Measurements from ENCODE around the gene RNF223. TPM values are rescaled to one million over a fixed set of nuclear protein-coding genes. Genes with fewer than 3 reads are reported as not detected.

The RNF223 gene
- polyA plus RNA-seq, 1 donor (not counting 4 experiments of a cell fraction or from before 2014, with no cell fraction given), result 0.22 TPM

DNA sequence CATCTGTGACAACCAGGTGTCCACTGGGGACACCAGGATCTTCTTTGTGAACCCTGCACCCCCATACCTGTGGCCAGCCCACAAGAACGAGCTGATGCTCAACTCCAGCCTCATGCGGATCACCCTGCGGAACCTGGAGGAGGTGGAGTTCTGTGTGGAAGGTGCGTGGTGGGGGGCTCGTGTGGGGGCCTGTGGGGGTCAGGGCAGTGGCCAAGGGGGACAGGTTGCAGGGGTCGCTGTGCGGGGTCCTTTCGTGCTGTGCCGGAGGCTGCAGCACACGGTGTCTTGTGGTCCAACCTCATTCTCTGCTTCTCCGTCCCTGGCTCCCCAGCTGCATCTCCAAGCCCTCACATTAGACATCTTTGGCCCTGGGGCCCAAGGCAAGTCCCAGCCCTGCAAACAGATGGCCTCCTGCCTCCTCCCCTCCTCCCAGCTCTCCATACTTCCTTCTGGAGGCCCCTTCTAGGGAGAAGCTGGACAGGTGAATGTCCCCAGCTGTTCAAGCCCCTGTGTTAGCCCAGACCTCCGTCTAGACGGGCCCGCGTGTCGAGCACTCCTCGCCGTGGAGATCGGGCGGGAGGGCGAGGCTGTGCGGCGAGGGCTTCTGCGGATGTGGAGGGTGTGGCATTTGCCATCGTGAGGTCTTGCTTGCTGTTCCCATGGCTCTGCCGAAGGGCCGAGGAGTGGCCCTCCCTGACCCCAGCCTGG lies 51.6 kb downstream of the RNF223 start:
- Histone ChIP-seq H3K27me3 (ENCODE audit: control insufficient read depth, extremely low read depth, insufficient read depth, low read length) (no peaks in the 10 kb centered on the region), H2AFZ (ENCODE audit: control insufficient read depth, low read length) (no peak overlapping the region), H3K79me2 (ENCODE audit: control insufficient read depth, insufficient read depth, low read length) (peaks cover 61% of the 10 kb centered on the region), H3K36me3 (ENCODE audit: control insufficient read depth in 2 of 2, extremely low read depth in 1 of 2, insufficient read depth in 2 of 2, low read length in 2 of 2) (peaks cover 24 to 30% of the 10 kb centered on the region in 2 experiments), H3K27ac (ENCODE audit: control insufficient read depth, insufficient read depth, low read length) (peak overlapping the region; percentile 87), H3K4me1 (ENCODE audit: control insufficient read depth, extremely low read depth, insufficient read depth, low read length) (peaks cover 50% of the 10 kb centered on the region), H3K9ac (ENCODE audit: control insufficient read depth, extremely low read depth, insufficient read depth, low read length) (peak overlapping the region; percentile 86), H3K4me2 (ENCODE audit: control insufficient read depth, extremely low read depth, insufficient read depth, low read depth, low read length) (peak overlapping the region; percentile 94), H3K9me3 (ENCODE audit: control insufficient read depth, low read depth, low read length) (no peaks in the 10 kb centered on the region), H3K9me1 (ENCODE audit: control insufficient read depth, extremely low read depth, insufficient read depth, low read length) (no peaks in the 10 kb centered on the region), H3K4me3 (ENCODE audit: control insufficient read depth in 2 of 3, extremely low read depth in 1 of 3, insufficient read depth in 2 of 3, low read depth in 1 of 3, low read length in 3 of 3) (peak overlapping the region; percentile 81 to 89 (median 86)), H4K20me1 (ENCODE audit: control insufficient read depth, extremely low read depth, insufficient read depth, low read length) (no peaks in the 10 kb centered on the region)
- dilution Hi-C loops (cut with MboI; ENCODE audit: extremely low pct_ligation_motif_present, low sequenced_read_pairs), result no loop called here
- TF ChIP-seq CTCF (optimal IDR thresholded peaks at IDR 0.05 in 1 of 3, IDR thresholded peaks at IDR 0.05 in 1 of 3, conservative IDR thresholded peaks at IDR 0.05 in 1 of 3; ENCODE audit: extremely low read depth in 1 of 3, insufficient read depth in 2 of 3, low read length in 3 of 3) (no peak), EZH2 (IDR thresholded peaks at IDR 0.05; ENCODE audit: low read length) (no peak)
- no peak for FAIRE-seq
- DNase-seq (ENCODE audit: low read depth, low spot score), result no peak

DNA sequence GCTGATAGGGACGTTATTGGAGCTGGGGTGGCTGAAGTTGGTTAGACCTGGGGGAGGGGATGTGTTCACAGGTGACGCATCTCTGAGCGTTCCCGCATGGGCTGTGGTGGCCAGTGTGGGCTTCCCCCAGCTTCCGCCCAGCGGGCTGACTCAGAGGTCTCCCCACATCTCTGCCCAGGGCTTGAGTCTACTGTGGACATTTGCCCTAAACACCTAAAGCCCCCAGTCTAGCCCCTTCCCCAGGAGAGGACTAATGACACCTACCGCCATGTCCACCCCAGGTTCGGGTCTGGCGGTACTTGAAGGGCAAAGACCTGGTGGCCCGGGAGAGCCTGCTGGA lies 52.2 kb downstream of the RNF223 start:
- FAIRE-seq (peak; percentile 51), DNase-seq (ENCODE audit: low read depth, low spot score) (no peak)
- H3K4me2 ChIP-seq (ENCODE audit: control insufficient read depth, extremely low read depth, insufficient read depth, low read depth, low read length), result peak overlapping the region; percentile 94
- peaks cover 56% of the 10 kb centered on the region for H3K79me2 ChIP-seq (ENCODE audit: control insufficient read depth, insufficient read depth, low read length)
- peak overlapping the region; percentile 86 for H3K9ac ChIP-seq (ENCODE audit: control insufficient read depth, extremely low read depth, insufficient read depth, low read length)
- H3K4me1 ChIP-seq (ENCODE audit: control insufficient read depth, extremely low read depth, insufficient read depth, low read length), result peaks cover 50% of the 10 kb centered on the region
- TF ChIP-seq EZH2 (IDR thresholded peaks at IDR 0.05; ENCODE audit: low read length), result no peak
- no peak for TF ChIP-seq CTCF (optimal IDR thresholded peaks at IDR 0.05 in 1 of 3, IDR thresholded peaks at IDR 0.05 in 1 of 3, conservative IDR thresholded peaks at IDR 0.05 in 1 of 3; ENCODE audit: extremely low read depth in 1 of 3, insufficient read depth in 2 of 3, low read length in 3 of 3)
- H2AFZ ChIP-seq (ENCODE audit: control insufficient read depth, low read length), result no peak overlapping the region
- no peaks in the 10 kb centered on the region for H4K20me1 ChIP-seq (ENCODE audit: control insufficient read depth, extremely low read depth, insufficient read depth, low read length)
- H3K27me3 ChIP-seq (ENCODE audit: control insufficient read depth, extremely low read depth, insufficient read depth, low read length), result no peaks in the 10 kb centered on the region
- peaks cover 19 to 26% of the 10 kb centered on the region in 2 experiments for H3K36me3 ChIP-seq (ENCODE audit: control insufficient read depth in 2 of 2, extremely low read depth in 1 of 2, insufficient read depth in 2 of 2, low read length in 2 of 2)
- dilution Hi-C loops (cut with MboI; ENCODE audit: extremely low pct_ligation_motif_present, low sequenced_read_pairs), result no loop called here
- peak overlapping the region; percentile 81 to 89 (median 86) for H3K4me3 ChIP-seq (ENCODE audit: control insufficient read depth in 2 of 3, extremely low read depth in 1 of 3, insufficient read depth in 2 of 3, low read depth in 1 of 3, low read length in 3 of 3)
- peak overlapping the region; percentile 87 for H3K27ac ChIP-seq (ENCODE audit: control insufficient read depth, insufficient read depth, low read length)
- no peaks in the 10 kb centered on the region for H3K9me1 ChIP-seq (ENCODE audit: control insufficient read depth, extremely low read depth, insufficient read depth, low read length)
- no peaks in the 10 kb centered on the region for H3K9me3 ChIP-seq (ENCODE audit: control insufficient read depth, low read depth, low read length)
